ENCODE results near the gene PROC. TPM values are rescaled to one million over a fixed set of nuclear protein-coding genes. Genes with fewer than 3 reads are reported as not detected.

The PROC gene
- 1 to 10 TPM in 1 of 7 donors, under 1 TPM in 1, not detected in 5; 0.51 to 1.1 TPM for total RNA-seq
- not detected for polyA plus RNA-seq
- long read RNA-seq, donor 1 = 0 reads
- long read RNA-seq, donor 2 = 0 reads
- long read RNA-seq, donor 3 = 0 reads

DNA sequence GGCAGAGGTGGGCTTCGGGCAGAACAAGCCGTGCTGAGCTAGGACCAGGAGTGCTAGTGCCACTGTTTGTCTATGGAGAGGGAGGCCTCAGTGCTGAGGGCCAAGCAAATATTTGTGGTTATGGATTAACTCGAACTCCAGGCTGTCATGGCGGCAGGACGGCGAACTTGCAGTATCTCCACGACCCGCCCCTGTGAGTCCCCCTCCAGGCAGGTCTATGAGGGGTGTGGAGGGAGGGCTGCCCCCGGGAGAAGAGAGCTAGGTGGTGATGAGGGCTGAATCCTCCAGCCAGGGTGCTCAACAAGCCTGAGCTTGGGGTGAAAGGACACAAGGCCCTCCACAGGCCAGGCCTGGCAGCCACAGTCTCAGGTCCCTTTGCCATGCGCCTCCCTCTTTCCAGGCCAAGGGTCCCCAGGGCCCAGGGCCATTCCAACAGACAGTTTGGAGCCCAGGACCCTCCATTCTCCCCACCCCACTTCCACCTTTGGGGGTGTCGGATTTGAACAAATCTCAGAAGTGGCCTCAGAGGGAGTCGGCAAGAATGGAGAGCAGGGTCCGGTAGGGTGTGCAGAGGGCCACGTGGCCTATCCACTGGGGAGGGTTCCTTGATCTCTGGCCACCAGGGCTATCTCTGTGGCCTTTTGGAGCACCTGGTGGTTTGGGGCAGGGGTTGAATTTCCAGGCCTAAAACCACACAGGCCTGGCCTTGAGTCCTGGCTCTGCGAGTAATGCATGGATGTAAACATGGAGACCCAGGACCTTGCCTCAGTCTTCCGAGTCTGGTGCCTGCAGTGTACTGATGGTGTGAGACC, at the start of gene PROC:
PROC (plus strand) TSS at position 128 of the 812 bp plus-strand sequence. CDS start 1,516 bp downstream, outside the sequence.
- Histone ChIP-seq H3K36me3 (no peaks in the 10 kb centered on the region), H3K4me1 (ENCODE audit: insufficient read depth) (peaks cover 6% of the 10 kb centered on the region), H3K4me3 (no peak within 1 kb of the TSS), H3K27ac (no peak within 1 kb of the TSS), H3K9me3 (no peaks in the 10 kb centered on the region), H3K27me3 (no peaks in the 10 kb centered on the region)
- intact Hi-C loops (cut with DNase I) = no loop called here
- TF ChIP-seq EP300 (IDR thresholded peaks at IDR 0.05) (no peak), POLR2A (IDR thresholded peaks at IDR 0.05) (no peak)
- TF ChIP-seq, protein P1, sequence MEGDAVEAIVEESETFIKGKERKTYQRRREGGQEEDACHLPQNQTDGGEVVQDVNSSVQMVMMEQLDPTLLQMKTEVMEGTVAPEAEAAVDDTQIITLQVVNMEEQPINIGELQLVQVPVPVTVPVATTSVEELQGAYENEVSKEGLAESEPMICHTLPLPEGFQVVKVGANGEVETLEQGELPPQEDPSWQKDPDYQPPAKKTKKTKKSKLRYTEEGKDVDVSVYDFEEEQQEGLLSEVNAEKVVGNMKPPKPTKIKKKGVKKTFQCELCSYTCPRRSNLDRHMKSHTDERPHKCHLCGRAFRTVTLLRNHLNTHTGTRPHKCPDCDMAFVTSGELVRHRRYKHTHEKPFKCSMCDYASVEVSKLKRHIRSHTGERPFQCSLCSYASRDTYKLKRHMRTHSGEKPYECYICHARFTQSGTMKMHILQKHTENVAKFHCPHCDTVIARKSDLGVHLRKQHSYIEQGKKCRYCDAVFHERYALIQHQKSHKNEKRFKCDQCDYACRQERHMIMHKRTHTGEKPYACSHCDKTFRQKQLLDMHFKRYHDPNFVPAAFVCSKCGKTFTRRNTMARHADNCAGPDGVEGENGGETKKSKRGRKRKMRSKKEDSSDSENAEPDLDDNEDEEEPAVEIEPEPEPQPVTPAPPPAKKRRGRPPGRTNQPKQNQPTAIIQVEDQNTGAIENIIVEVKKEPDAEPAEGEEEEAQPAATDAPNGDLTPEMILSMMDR (IDR thresholded peaks at IDR 0.05) = no peak
- DNase-seq = no peak
- WGBS, 3 donors = 83 to 89% (median 87%) methylated on average over 16 of the region's 16 CpGs

DNA sequence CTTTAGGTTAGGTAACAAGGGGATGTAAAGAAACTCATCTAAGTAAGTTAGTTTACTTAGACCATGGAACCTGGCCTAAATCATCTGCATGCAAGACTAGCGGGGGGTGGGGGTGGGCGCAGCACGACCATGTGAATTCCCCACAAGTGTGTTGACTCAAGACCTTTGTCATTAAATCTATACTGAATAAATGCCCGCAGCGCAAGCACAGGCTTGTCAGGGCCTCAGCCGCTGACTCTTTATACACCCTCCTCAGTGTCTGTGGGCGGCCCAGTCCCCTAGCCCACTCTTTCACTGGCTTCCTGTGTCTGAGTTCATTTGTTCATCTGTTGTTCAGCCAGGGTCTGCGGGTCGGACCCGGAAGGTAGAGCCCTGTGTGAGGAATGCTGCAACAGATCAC, 48.2 kb upstream of the PROC start:
- Histone ChIP-seq H3K9me3 (no peaks in the 10 kb centered on the region), H3K36me3 (no peaks in the 10 kb centered on the region), H3K27me3 (no peaks in the 10 kb centered on the region), H3K4me1 (ENCODE audit: insufficient read depth) (peaks cover 3% of the 10 kb centered on the region), H3K27ac (no peak overlapping the region), H3K4me3 (no peak overlapping the region)
- intact Hi-C loops (cut with DNase I) = no loop called here
- TF ChIP-seq POLR2A (IDR thresholded peaks at IDR 0.05) (no peak), EP300 (IDR thresholded peaks at IDR 0.05) (no peak)
- TF ChIP-seq, protein P1 (IDR thresholded peaks at IDR 0.05) = no peak
- DNase-seq = no peak
- 97 to 98% (median 98%) methylated on average over 10 of the region's 10 CpGs for WGBS, 3 donors

DNA sequence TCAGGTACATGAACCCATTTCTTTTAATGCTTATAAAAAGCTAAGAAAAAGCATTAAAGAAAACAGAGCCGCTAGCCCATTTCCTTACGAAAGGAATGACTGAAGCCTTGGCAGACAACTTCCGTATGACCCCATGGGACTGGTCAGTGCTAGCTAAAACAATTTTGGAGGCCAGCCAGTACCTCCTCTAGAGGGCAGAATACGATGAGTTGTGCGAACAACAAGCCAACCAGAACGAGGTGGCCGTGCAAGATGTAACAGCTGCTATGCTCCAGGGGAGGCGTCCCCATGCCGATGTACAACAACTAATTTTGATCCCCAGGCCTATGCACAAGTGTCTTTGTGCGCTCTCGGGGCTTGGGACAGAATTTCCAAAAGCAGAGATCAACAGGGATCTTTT, 47.2 kb upstream of the PROC start:
- Histone ChIP-seq H3K4me1 (ENCODE audit: insufficient read depth) (peaks cover 4% of the 10 kb centered on the region), H3K27ac (no peak overlapping the region), H3K27me3 (no peaks in the 10 kb centered on the region), H3K4me3 (no peak overlapping the region), H3K9me3 (no peaks in the 10 kb centered on the region), H3K36me3 (no peaks in the 10 kb centered on the region)
- 87 to 96% (median 88%) methylated on average over 11 of the region's 11 CpGs for WGBS, 3 donors
- intact Hi-C loops (cut with DNase I) = no loop called here
- TF ChIP-seq, protein P1 (IDR thresholded peaks at IDR 0.05) = no peak
- TF ChIP-seq POLR2A (IDR thresholded peaks at IDR 0.05) = no peak
- TF ChIP-seq EP300 (IDR thresholded peaks at IDR 0.05) = no peak
- no peak for DNase-seq

DNA sequence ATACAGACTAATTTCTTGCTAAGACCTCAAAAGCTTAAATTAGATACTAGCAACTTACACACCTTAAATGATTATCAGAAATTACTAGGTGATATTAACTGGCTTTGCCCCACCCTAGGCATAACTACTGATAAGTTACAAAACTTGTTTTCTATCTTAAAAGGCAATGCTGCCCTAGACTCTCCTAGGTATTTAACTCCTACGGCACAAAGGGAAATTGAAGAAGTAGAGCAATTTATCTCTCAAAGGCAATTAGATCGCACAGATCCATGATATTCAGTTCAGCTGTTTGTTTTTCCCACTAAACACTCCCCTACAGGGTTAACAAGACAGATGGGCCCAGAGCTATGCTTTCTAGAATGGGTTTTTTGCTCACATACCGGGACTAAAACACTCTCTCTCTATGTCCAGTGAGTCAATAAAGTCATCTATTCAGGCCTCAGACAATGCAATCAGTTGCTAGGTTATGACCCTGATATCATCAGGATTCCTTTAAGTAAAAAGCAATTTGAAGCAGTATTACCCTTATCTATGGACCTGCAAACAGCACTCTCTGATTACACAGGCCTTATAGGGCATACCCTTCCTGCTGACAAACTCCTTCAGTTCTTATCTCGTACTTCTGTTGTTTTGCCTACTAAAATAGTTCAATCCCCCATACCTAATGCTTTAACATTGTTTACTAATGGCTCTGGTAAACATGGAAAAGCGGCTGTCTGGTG, 44.7 kb upstream of the PROC start:
- Histone ChIP-seq H3K36me3 (no peaks in the 10 kb centered on the region), H3K4me1 (ENCODE audit: insufficient read depth) (peaks cover 2% of the 10 kb centered on the region), H3K27me3 (no peaks in the 10 kb centered on the region), H3K27ac (no peak overlapping the region), H3K9me3 (no peaks in the 10 kb centered on the region), H3K4me3 (no peak overlapping the region)
- DNase-seq = no peak
- TF ChIP-seq EP300 (IDR thresholded peaks at IDR 0.05) (no peak), POLR2A (IDR thresholded peaks at IDR 0.05) (no peak)
- TF ChIP-seq, protein P1 (IDR thresholded peaks at IDR 0.05) = no peak
- 90 to 94% (median 93%) methylated on average over 5 of the region's 5 CpGs for WGBS, 3 donors
- intact Hi-C loops (cut with DNase I) = no loop called here

Measured in ovary (tissue), 10 donors.